A673 (cell line): ENCODE results near the gene ARL5C. TPM values are rescaled to one million over a fixed set of nuclear protein-coding genes. Genes with fewer than 3 reads are reported as not detected.

Source experiments
- BruUV-seq: library from RNA; stranded (reverse); fragments of 400-500 nt; replicated peaks from 2 replicates; lab custom pipeline; 2021; lab: Mats Ljungman, UMichigan
- CTCF ChIA-PET: fragments of 300-600 bp; sonication (Branson Sonifier 250); formaldehyde crosslinking; loops from one replicate; lab custom pipeline; 2022; ENCODE audit warnings: antibody characterized with exemption; lab: Charles Lee
- POLR2A ChIA-PET: fragments of 300-600 bp; sonication (Branson Sonifier 250); formaldehyde crosslinking; loops from one replicate; lab custom pipeline; 2022; ENCODE audit warnings: antibody characterized with exemption; ENCODE audit not compliant: low non-redundant PET; lab: Charles Lee
- DNase-seq: peaks from one replicate; pipeline ENCODE4 v3.0.0-alpha.2; 2015; ENCODE audit warnings: low spot score
- H3K27ac ChIP-seq: fragments of 200-600 bp; sonication (generic); 2 replicates; pipeline ENCODE4 v1.5.1; 2016; ENCODE audit warnings: mixed run types, low read depth, mild to moderate bottlenecking, mixed read lengths, antibody characterized with exemption, low read length; ENCODE audit not compliant: poor library complexity, severe bottlenecking
- H3K27me3 ChIP-seq: fragments of 200-600 bp; sonication (generic); replicated peaks from 2 replicates; pipeline ENCODE4 v1.6.1; 2017; ENCODE audit warnings: mixed run types, low read depth, mild to moderate bottlenecking, mixed read lengths, antibody characterized with exemption, low read length; ENCODE audit not compliant: insufficient read depth, poor library complexity
- H3K36me3 ChIP-seq: fragments of 200-600 bp; sonication (generic); 2 replicates; pipeline ENCODE4 v1.6.1; 2016; ENCODE audit warnings: mixed run types, mild to moderate bottlenecking, mixed read lengths, antibody characterized with exemption, low read length; ENCODE audit not compliant: insufficient read depth, poor library complexity, severe bottlenecking
- H3K4me1 ChIP-seq: fragments of 200-600 bp; sonication (generic); 2 replicates; pipeline ENCODE4 v1.6.1; 2017; ENCODE audit warnings: mixed run types, mild to moderate bottlenecking, mixed read lengths, antibody characterized with exemption, low read length; ENCODE audit not compliant: insufficient read depth, poor library complexity, severe bottlenecking
- H3K4me3 ChIP-seq: fragments of 200-600 bp; sonication (generic); 2 replicates; pipeline ENCODE4 v1.5.1; 2016; ENCODE audit warnings: low read depth, mixed run types, mild to moderate bottlenecking, mixed read lengths, low read length; ENCODE audit not compliant: poor library complexity, severe bottlenecking
- H3K9me3 ChIP-seq: fragments of 200-600 bp; sonication (generic); 2 replicates; pipeline ENCODE4 v1.6.1; 2016; ENCODE audit warnings: mixed run types, low read depth, mild to moderate bottlenecking, mixed read lengths, antibody characterized with exemption, low read length; ENCODE audit not compliant: poor library complexity, severe bottlenecking
- EZH2 ChIP-seq: fragments of 200-600 bp; sonication (generic); IDR thresholded peaks from 2 replicates; pipeline ENCODE4 v1.6.1; 2017; ENCODE audit warnings: borderline replicate concordance, low read depth, mild to moderate bottlenecking, mixed read lengths, antibody characterized with exemption, low read length; ENCODE audit not compliant: poor library complexity, severe bottlenecking
- intact Hi-C: fragments of 100-400 bp; cut with micrococcal nuclease; formaldehyde crosslinking; loops from one replicate; pipeline ENCODE4 v1.10.0; 2022; ENCODE audit not compliant: unreplicated experiment
- total RNA-seq: library from RNA; stranded (reverse); gene quantifications from 2 replicates; pipeline ENCODE4 v1.2.3, GENCODE V29; 2021
- TF ChIP-seq, protein P1 (sequence below): fragments of 300-800, 200-600 bp; sonication (generic); conservative IDR thresholded peaks from 2 replicates; pipeline ENCODE4 v1.5.1; 2017; ENCODE audit warnings: low read depth, mild to moderate bottlenecking, antibody characterized with exemption, low read length, moderate library complexity, mixed read lengths

Gene ARL5C
- total RNA-seq, 1 experiment from 2014 or later: not detected

- Histone ChIP-seq H3K27me3 (no peaks in the 10 kb centered on the region), H3K9me3 (no peaks in the 10 kb centered on the region), H3K4me1 (no peaks in the 10 kb centered on the region), H3K27ac (no peak overlapping the region), H3K36me3 (no peaks in the 10 kb centered on the region), H3K4me3 (no peak overlapping the region)
- no peak for TF ChIP-seq EZH2
- TF ChIP-seq, protein P1, sequence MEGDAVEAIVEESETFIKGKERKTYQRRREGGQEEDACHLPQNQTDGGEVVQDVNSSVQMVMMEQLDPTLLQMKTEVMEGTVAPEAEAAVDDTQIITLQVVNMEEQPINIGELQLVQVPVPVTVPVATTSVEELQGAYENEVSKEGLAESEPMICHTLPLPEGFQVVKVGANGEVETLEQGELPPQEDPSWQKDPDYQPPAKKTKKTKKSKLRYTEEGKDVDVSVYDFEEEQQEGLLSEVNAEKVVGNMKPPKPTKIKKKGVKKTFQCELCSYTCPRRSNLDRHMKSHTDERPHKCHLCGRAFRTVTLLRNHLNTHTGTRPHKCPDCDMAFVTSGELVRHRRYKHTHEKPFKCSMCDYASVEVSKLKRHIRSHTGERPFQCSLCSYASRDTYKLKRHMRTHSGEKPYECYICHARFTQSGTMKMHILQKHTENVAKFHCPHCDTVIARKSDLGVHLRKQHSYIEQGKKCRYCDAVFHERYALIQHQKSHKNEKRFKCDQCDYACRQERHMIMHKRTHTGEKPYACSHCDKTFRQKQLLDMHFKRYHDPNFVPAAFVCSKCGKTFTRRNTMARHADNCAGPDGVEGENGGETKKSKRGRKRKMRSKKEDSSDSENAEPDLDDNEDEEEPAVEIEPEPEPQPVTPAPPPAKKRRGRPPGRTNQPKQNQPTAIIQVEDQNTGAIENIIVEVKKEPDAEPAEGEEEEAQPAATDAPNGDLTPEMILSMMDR: no peak
- CTCF ChIA-PET: no interaction called here
- BruUV-seq: no TSS peak
- intact Hi-C loops: loop anchor here (5.0 kb wide), 1 partner anchor 92 kb away; no protein-coding TSS in a partner anchor
- no peak for DNase-seq
- POLR2A ChIA-PET: no interaction called here
Observed at GRCh38 chr17:39150104-39150634, 15.8 kb downstream of the ARL5C start.

DNA sequence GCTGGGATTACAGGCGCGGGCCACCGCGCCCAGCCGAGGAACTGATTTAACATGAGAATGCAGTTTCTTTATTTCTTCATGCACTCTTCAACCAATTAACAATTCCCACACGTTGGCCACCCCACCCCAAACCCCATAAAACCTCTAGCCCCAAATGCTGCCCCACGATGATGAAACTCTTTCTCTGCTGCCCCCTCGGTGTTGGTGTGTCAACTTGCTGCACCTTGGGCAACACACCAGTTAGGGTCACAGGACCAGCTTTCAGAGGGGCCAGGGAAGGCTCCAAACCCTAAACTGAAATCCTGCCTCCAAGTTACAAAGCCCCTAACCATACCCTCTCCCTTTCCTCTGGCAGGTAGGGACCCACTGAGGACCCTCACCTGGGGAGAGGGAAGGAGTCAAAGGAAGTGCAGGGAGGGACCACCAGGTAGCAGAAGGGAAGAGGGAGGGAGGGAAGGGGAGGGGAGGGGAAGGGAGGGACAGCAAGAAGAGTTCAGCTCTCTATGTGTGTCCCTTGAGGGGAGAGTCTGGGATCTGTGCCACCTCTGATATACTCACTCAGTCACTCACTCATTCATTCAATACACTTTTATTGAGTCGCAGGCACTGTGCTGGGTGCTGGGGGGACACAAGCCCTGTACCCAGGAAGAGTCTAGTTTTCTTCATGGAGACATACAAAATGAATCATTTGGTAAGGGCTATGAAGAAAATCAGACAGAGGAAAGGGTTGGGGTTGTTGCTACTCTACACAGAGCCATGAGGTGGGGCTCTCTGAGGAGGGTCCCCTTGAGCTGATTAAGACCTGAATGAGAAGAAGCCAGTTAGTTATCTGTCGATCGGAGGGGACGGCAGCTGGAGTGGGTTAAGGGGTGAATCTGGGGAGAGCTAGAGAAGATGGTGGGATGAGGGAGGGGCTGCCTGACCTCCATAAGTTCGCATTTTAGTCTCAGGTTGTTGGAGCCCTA lies 18.5 kb downstream of the ARL5C start:
- no TSS peak for BruUV-seq

GRCh38 chr17:39146273-39146672 lies 19.7 kb downstream of the ARL5C start:
- no peak overlapping the region for H3K27ac ChIP-seq
- no TSS peak for BruUV-seq
- POLR2A ChIA-PET: no interaction called here
- no peaks in the 10 kb centered on the region for H3K9me3 ChIP-seq
- intact Hi-C loops: no loop called here
- no peak for TF ChIP-seq EZH2
- TF ChIP-seq, protein P1: no peak
- no peak for DNase-seq
- no peak overlapping the region for H3K4me3 ChIP-seq
- no peaks in the 10 kb centered on the region for H3K36me3 ChIP-seq
- H3K27me3 ChIP-seq: no peaks in the 10 kb centered on the region
- no peaks in the 10 kb centered on the region for H3K4me1 ChIP-seq
- CTCF ChIA-PET: interaction anchor here (0.7 kb wide), 1 partner anchor 175 kb away, joined by 3 read pairs; no protein-coding TSS in a partner anchor

More for the DNA sequence above, 18.5 kb downstream of the ARL5C start:
- H3K4me1 ChIP-seq: no peaks in the 10 kb centered on the region
- TF ChIP-seq EZH2: no peak
- TF ChIP-seq, protein P1: no peak
- no peak overlapping the region for H3K4me3 ChIP-seq
- H3K36me3 ChIP-seq: no peaks in the 10 kb centered on the region
- no peaks in the 10 kb centered on the region for H3K27me3 ChIP-seq
- ChIA-PET CTCF (no interaction called here), POLR2A (no interaction called here)
- intact Hi-C loops: no loop called here
- H3K27ac ChIP-seq: no peak overlapping the region
- no peaks in the 10 kb centered on the region for H3K9me3 ChIP-seq
- no peak for DNase-seq
